GM18858 (cell line): ENCODE measurements around the gene CLASRP.
"Not testable (repeated sequence)": the region's sequence is repeated elsewhere in the genome, so short reads cannot be mapped to it uniquely, and the experiment has no call there.

Source experiments
- ATAC-seq: cut with Tn5 transposase; IDR thresholded peaks from one replicate; pipeline ENCODE4 v1.9.1; 2021; ENCODE audit not compliant: unreplicated experiment

Gene CLASRP

GRCh38 chr19:45038931-45039893, at the start of gene CLASRP:
TSS of gene CLASRP (plus strand) at chr19:45039045. CDS start at chr19:45040213, 1,168 bp downstream.
- no peak for ATAC-seq

- no peak for ATAC-seq
Measured at GRCh38 chr19:44990459-44990858, 48.4 kb upstream of the CLASRP start.

- no peak for ATAC-seq
Measured at GRCh38 chr19:44990966-44991365, 47.9 kb upstream of the CLASRP start.

GRCh38 chr19:44992336-44993163, 46.3 kb upstream of the CLASRP start:
- ATAC-seq, result no peak

- ATAC-seq, result no peak
Measured at GRCh38 chr19:44993526-44993925, 45.3 kb upstream of the CLASRP start.

GRCh38 chr19:44993926-44994537, 44.8 kb upstream of the CLASRP start:
- ATAC-seq, result no peak

- ATAC-seq, result no peak
Measured at GRCh38 chr19:44998025-44998424, 40.8 kb upstream of the CLASRP start.

- ATAC-seq, result not testable (repeated sequence)
Measured at GRCh38 chr19:44999131-44999925, 39.5 kb upstream of the CLASRP start.

- ATAC-seq, result not testable (repeated sequence)
Measured at GRCh38 chr19:45000665-45001064, 38.2 kb upstream of the CLASRP start.

GRCh38 chr19:45001087-45001739, 37.6 kb upstream of the CLASRP start, which contains the start of gene RELB:
TSS of gene RELB (plus strand) at chr19:45001464. CDS start at chr19:45001580, 116 bp downstream.
- peak; percentile 41 for ATAC-seq

- ATAC-seq, result no peak
Measured at GRCh38 chr19:45003485-45003884, 35.4 kb upstream of the CLASRP start.

- ATAC-seq, result no peak
Measured at GRCh38 chr19:45005787-45006186, 33.1 kb upstream of the CLASRP start.

GRCh38 chr19:45008552-45008951, 30.3 kb upstream of the CLASRP start:
- ATAC-seq, result no peak

- ATAC-seq, result no peak
Measured at GRCh38 chr19:45009625-45010255, 29.1 kb upstream of the CLASRP start.

GRCh38 chr19:45010306-45010705, 28.5 kb upstream of the CLASRP start:
- no peak for ATAC-seq

- no peak for ATAC-seq
Measured at GRCh38 chr19:45011959-45012358, 26.9 kb upstream of the CLASRP start.

GRCh38 chr19:45016388-45017314, 22.2 kb upstream of the CLASRP start:
- peak; percentile 82 for ATAC-seq

- ATAC-seq, result no peak
Measured at GRCh38 chr19:45019187-45019586, 19.7 kb upstream of the CLASRP start.
